GM18873 (cell line): ENCODE data around the gene MRPS27.

Experiments
- ATAC-seq: cut with Tn5 transposase; IDR thresholded peaks from one replicate; pipeline ENCODE4 v1.9.1; 2021; ENCODE audit warnings: mild to moderate bottlenecking, moderate library complexity, moderate number of reproducible peaks; ENCODE audit not compliant: unreplicated experiment, low FRiP score

MRPS27 gene

GRCh38 chr5:72292411-72292810, 27.6 kb downstream of the MRPS27 start:
- ATAC-seq, result no peak

- no peak for ATAC-seq
Observed at GRCh38 chr5:72291601-72292000, 28.4 kb downstream of the MRPS27 start.

GRCh38 chr5:72290356-72291133, 29.5 kb downstream of the MRPS27 start:
- no peak for ATAC-seq

GRCh38 chr5:72288924-72289323, 31.1 kb downstream of the MRPS27 start:
- ATAC-seq, result no peak

GRCh38 chr5:72286798-72287197, 33.2 kb downstream of the MRPS27 start:
- ATAC-seq, result no peak

- no peak for ATAC-seq
Observed at GRCh38 chr5:72285424-72285821, 34.6 kb downstream of the MRPS27 start.

GRCh38 chr5:72284559-72285423, 35.2 kb downstream of the MRPS27 start:
- no peak for ATAC-seq

GRCh38 chr5:72283358-72283757, 36.7 kb downstream of the MRPS27 start:
- ATAC-seq, result no peak

GRCh38 chr5:72282878-72283277, 37.2 kb downstream of the MRPS27 start:
- ATAC-seq, result no peak

GRCh38 chr5:72281764-72282499, 38.1 kb downstream of the MRPS27 start:
- no peak for ATAC-seq

- ATAC-seq, result no peak
Observed at GRCh38 chr5:72281430-72281763, 38.6 kb downstream of the MRPS27 start.

GRCh38 chr5:72280581-72281069, 39.4 kb downstream of the MRPS27 start:
- ATAC-seq, result no peak

GRCh38 chr5:72276219-72276752, 43.8 kb downstream of the MRPS27 start:
- ATAC-seq, result no peak

GRCh38 chr5:72273547-72273946, 46.5 kb downstream of the MRPS27 start:
- no peak for ATAC-seq

- no peak for ATAC-seq
Observed at GRCh38 chr5:72272398-72272797, 47.6 kb downstream of the MRPS27 start.

GRCh38 chr5:72271702-72272101, 48.3 kb downstream of the MRPS27 start:
- no peak for ATAC-seq

GRCh38 chr5:72270037-72270436, 50.0 kb downstream of the MRPS27 start:
- no peak for ATAC-seq

GRCh38 chr5:72269411-72269780, 50.6 kb downstream of the MRPS27 start:
- ATAC-seq, result no peak

GRCh38 chr5:72268753-72269410, 51.2 kb downstream of the MRPS27 start:
- ATAC-seq, result no peak

GRCh38 chr5:72268260-72268659, 51.8 kb downstream of the MRPS27 start:
- ATAC-seq, result no peak
